Smooth muscle cell (in vitro differentiated cells): ENCODE results near the gene ISG20L2. TPM values are rescaled to one million over a fixed set of nuclear protein-coding genes. Genes with fewer than 3 reads are reported as not detected.

ENCODE experiments used
- DNase-seq: peaks from one replicate; lab custom pipeline; 2025; ENCODE audit not compliant: unreplicated experiment; lab: John Stamatoyannopoulos, UW
- H2AFZ ChIP-seq: fragments of 200-600 bp; sonication (generic); 2 replicates; pipeline ENCODE4 v1.6.0; 2016; ENCODE audit warnings: antibody characterized with exemption, low read depth, mild to moderate bottlenecking
- H3F3A ChIP-seq: fragments of 200-600 bp; sonication (generic); 2 replicates; pipeline ENCODE4 v1.6.0; 2017; ENCODE audit warnings: antibody characterized with exemption, low read depth
- H3K27ac ChIP-seq: fragments of 200-600 bp; sonication (generic); 2 replicates; pipeline ENCODE4 v1.5.1; 2016; ENCODE audit warnings: low read depth, mild to moderate bottlenecking
- H3K27me3 ChIP-seq: fragments of 200-600 bp; sonication (generic); 2 replicates; pipeline ENCODE4 v1.6.1; 2016; ENCODE audit warnings: low read depth, mild to moderate bottlenecking
- H3K36me3 ChIP-seq: fragments of 200-600 bp; sonication (generic); 2 replicates; pipeline ENCODE4 v1.5.1; 2016; ENCODE audit warnings: low read depth
- H3K4me1 ChIP-seq: fragments of 200-600 bp; sonication (generic); 2 replicates; pipeline ENCODE4 v1.5.1; 2016; ENCODE audit warnings: low read depth
- H3K4me2 ChIP-seq: fragments of 200-600 bp; sonication (generic); 2 replicates; pipeline ENCODE4 v1.6.0; 2016; ENCODE audit warnings: mild to moderate bottlenecking
- H3K4me3 ChIP-seq: fragments of 200-600 bp; sonication (generic); 2 replicates; pipeline ENCODE4 v1.5.1; 2016; ENCODE audit warnings: mild to moderate bottlenecking
- H3K79me2 ChIP-seq: fragments of 200-600 bp; sonication (generic); 2 replicates; pipeline ENCODE4 v1.6.0; 2016; ENCODE audit warnings: low read depth, mild to moderate bottlenecking
- H3K9ac ChIP-seq: fragments of 200-600 bp; sonication (generic); 2 replicates; pipeline ENCODE4 v1.6.0; 2016; ENCODE audit warnings: low read depth
- H3K9me3 ChIP-seq: fragments of 200-600 bp; sonication (generic); replicated peaks from 2 replicates; pipeline ENCODE4 v1.5.1; 2016; ENCODE audit warnings: low read depth
- H4K20me1 ChIP-seq: fragments of 200-600 bp; sonication (generic); 2 replicates; pipeline ENCODE4 v1.6.0; 2016; ENCODE audit warnings: low read depth
- WGBS: methylation state at CpG from one replicate; pipeline ENCODE4 v1.1.7; 2016; ENCODE audit warnings: low lambda C conversion rate; 5-methylcytosine and 5-hydroxymethylcytosine counted together
- polyA plus RNA-seq: library from polyadenylated mRNA; unstranded; fragments of >200 nt; fragmentation: Nextera tagmentation; extraction: Ambion mirVana; gene quantifications from 2 replicates; pipeline ENCODE4 v1.2.1, GENCODE V29; 2016
- total RNA-seq: library from RNA; depleted of rRNA; stranded (reverse); fragments of >200 nt; gene quantifications from 2 replicates; pipeline ENCODE4 v1.2.3, GENCODE V29; 2014
- TF ChIP-seq, protein P1 (sequence below): fragments of 200-600 bp; sonication (generic); IDR thresholded peaks from 2 replicates; pipeline ENCODE4 v1.5.1; 2017; ENCODE audit warnings: borderline replicate concordance, mild to moderate bottlenecking, antibody characterized with exemption; ENCODE audit not compliant: insufficient read depth, poor library complexity, severe bottlenecking

Gene ISG20L2
- total and polyA plus RNA-seq, 2 experiments from 2014 or later = 13.8 to 17.4 TPM

- Histone ChIP-seq H3K36me3 (no peaks in the 10 kb centered on the region), H3F3A (peaks cover 16% of the 10 kb centered on the region), H3K4me3 (no peak overlapping the region), H2AFZ (peak overlapping the region; percentile 58), H3K4me1 (peaks cover 45% of the 10 kb centered on the region), H3K4me2 (peak overlapping the region; percentile 38), H3K27ac (peak overlapping the region; percentile 41), H3K9ac (no peak overlapping the region), H3K9me3 (no peaks in the 10 kb centered on the region), H4K20me1 (no peaks in the 10 kb centered on the region), H3K27me3 (no peaks in the 10 kb centered on the region), H3K79me2 (no peaks in the 10 kb centered on the region)
- TF ChIP-seq, protein P1, sequence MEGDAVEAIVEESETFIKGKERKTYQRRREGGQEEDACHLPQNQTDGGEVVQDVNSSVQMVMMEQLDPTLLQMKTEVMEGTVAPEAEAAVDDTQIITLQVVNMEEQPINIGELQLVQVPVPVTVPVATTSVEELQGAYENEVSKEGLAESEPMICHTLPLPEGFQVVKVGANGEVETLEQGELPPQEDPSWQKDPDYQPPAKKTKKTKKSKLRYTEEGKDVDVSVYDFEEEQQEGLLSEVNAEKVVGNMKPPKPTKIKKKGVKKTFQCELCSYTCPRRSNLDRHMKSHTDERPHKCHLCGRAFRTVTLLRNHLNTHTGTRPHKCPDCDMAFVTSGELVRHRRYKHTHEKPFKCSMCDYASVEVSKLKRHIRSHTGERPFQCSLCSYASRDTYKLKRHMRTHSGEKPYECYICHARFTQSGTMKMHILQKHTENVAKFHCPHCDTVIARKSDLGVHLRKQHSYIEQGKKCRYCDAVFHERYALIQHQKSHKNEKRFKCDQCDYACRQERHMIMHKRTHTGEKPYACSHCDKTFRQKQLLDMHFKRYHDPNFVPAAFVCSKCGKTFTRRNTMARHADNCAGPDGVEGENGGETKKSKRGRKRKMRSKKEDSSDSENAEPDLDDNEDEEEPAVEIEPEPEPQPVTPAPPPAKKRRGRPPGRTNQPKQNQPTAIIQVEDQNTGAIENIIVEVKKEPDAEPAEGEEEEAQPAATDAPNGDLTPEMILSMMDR = no peak
- no peak for DNase-seq
- 64% methylated on average over 5 of the region's 5 CpGs for WGBS
Observed at GRCh38 chr1:156694690-156694962, 33.9 kb downstream of the ISG20L2 start.

- H3K4me1 ChIP-seq = peaks cover 46% of the 10 kb centered on the region
- H3K9me3 ChIP-seq = no peaks in the 10 kb centered on the region
- peak overlapping the region; percentile 58 for H2AFZ ChIP-seq
- H3K4me3 ChIP-seq = no peak overlapping the region
- H3K79me2 ChIP-seq = no peaks in the 10 kb centered on the region
- H3K27me3 ChIP-seq = no peaks in the 10 kb centered on the region
- H3F3A ChIP-seq = peaks cover 16% of the 10 kb centered on the region
- DNase-seq = no peak
- peak overlapping the region; percentile 38 for H3K4me2 ChIP-seq
- no peak overlapping the region for H3K9ac ChIP-seq
- TF ChIP-seq, protein P1 = no peak
- H3K27ac ChIP-seq = peak overlapping the region; percentile 41
- no peaks in the 10 kb centered on the region for H4K20me1 ChIP-seq
- WGBS = 39% methylated on average over 12 of the region's 12 CpGs
- no peaks in the 10 kb centered on the region for H3K36me3 ChIP-seq
Observed at GRCh38 chr1:156693848-156694689, 34.5 kb downstream of the ISG20L2 start.

- DNase-seq = no peak
- Histone ChIP-seq H3K27ac (no peak overlapping the region), H3K9ac (no peak overlapping the region)
Observed at GRCh38 chr1:156692925-156693847, 35.4 kb downstream of the ISG20L2 start.

More at GRCh38 chr1:156692925-156693847, 35.4 kb downstream of the ISG20L2 start:
- 30% methylated on average over 14 of the region's 16 CpGs for WGBS
- Histone ChIP-seq H3K4me3 (no peak overlapping the region), H3K36me3 (no peaks in the 10 kb centered on the region), H3K27me3 (no peaks in the 10 kb centered on the region), H2AFZ (peak overlapping the region; percentile 7), H3K4me1 (peaks cover 46% of the 10 kb centered on the region), H4K20me1 (no peaks in the 10 kb centered on the region), H3K79me2 (no peaks in the 10 kb centered on the region), H3K4me2 (peak overlapping the region; percentile 56), H3F3A (peaks cover 15% of the 10 kb centered on the region), H3K9me3 (no peaks in the 10 kb centered on the region)
- TF ChIP-seq, protein P1 = no peak
